Left ventricle myocardium superior (tissue), 1 donor: ENCODE results near the gene MRE11. TPM values are rescaled to one million over a fixed set of nuclear protein-coding genes. Genes with fewer than 3 reads are reported as not detected.
"Not testable (repeated sequence)": the region's sequence is repeated elsewhere in the genome, so short reads cannot be mapped to it uniquely, and the experiment has no call there.

ENCODE experiments used
- ATAC-seq: fragments of 200-7000 bp; cut with Tn5 transposase; one replicate; pipeline ENCODE4 v1.9.1; 2020; ENCODE audit warnings: mild to moderate bottlenecking, moderate library complexity
- DNase-seq: peaks from one replicate; pipeline ENCODE4 v3.0.0-alpha.2; 2020
- intact Hi-C: fragments of 100-400 bp; cut with micrococcal nuclease; formaldehyde crosslinking; loops from one replicate; pipeline ENCODE4 v1.11.0; 2022
- microRNA-seq: library from miRNA; unstranded; fragments of <30 nt; microRNA quantifications from one replicate; pipeline ENCODE4 v1.2.0, GENCODE V29; 2020; ENCODE audit warnings: borderline number of aligned reads
- total RNA-seq: library from RNA; stranded (reverse); fragmentation: NEBNext Ultra II Directional; extraction: Animal tissue kit (Norgen Biotek cat#: 25700); gene quantifications from one replicate; pipeline ENCODE4 v1.2.1, GENCODE V29; 2021
- donor health status: DM: no; HTN: yes; CAD: no; lungs with severe emphysema.

The MRE11 gene
- total RNA-seq, 1 donor from 2014 or later = 7.4 TPM

DNA sequence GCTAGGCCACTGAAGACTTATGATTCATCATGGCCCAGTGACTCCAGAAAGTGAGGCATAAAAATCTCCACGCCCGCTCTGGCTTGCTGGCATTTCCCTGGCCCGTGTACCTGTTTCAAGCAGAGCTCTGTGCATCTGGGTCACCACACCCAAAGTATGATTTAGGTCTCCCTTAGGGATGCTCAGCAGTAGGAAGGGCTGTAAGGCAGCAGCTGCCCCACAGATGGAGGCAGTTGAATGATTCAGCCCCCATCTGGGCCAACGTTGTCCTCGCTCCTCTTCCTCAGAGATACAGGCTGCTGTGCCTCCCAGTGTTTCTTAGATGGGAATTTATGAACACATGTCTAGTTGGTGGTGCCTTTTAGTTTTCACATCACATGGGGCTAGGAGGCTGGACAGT is 114.0 kb downstream of the MRE11 start:
- no peak for DNase-seq
- no peak for ATAC-seq
- intact Hi-C loops = no loop called here

GRCh38 chr11:94376841-94377240 is 116.8 kb downstream of the MRE11 start:
- intact Hi-C loops = no loop called here
- no peak for ATAC-seq

GRCh38 chr11:94370576-94370975 is 123.1 kb downstream of the MRE11 start:
- intact Hi-C loops, ATAC-seq, DNase-seq: not testable (repeated sequence)

More at GRCh38 chr11:94376841-94377240, 116.8 kb downstream of the MRE11 start:
- DNase-seq = no peak

Small RNAs within 50 kb of the gene (microRNA-seq; reads per million reads assigned to microRNA genes)
- gene MIR548L = not detected

Other genes starting within 250 kb of the MRE11 start
- gene IZUMO1R, start 189.3 kb downstream of the MRE11 start, total RNA-seq = not detected
- 0.17 TPM for gene GPR83, start 92.4 kb downstream of the MRE11 start, total RNA-seq
- gene ANKRD49, start 140 bp upstream of the MRE11 start, total RNA-seq = 6.0 TPM
- gene C11orf97, start 18.6 kb upstream of the MRE11 start, total RNA-seq = not detected
- gene FUT4, start 50.1 kb upstream of the MRE11 start, total RNA-seq = 1.4 TPM
- 0.92 TPM for gene PIWIL4, start 73.5 kb upstream of the MRE11 start, total RNA-seq